HepG2 (cell line): Measurements from ENCODE around the gene GDF11. TPM values are rescaled to one million over a fixed set of nuclear protein-coding genes. Genes with fewer than 3 reads are reported as not detected.

Experiments used
- BHLHE40 ChIP-seq: IDR thresholded peaks from 2 replicates; pipeline ENCODE4 v1.6.1; 2011; ENCODE audit warnings: low read length, improper control_type of control experiment
- BRD4 ChIP-seq: sonication (generic); formaldehyde crosslinking; IDR thresholded peaks from 2 replicates; pipeline ENCODE4 v1.4.0; 2020; ENCODE audit warnings: missing genetic modification reagents
- HNRNPLL ChIP-seq: fragments of 200-400 bp; formaldehyde crosslinking; IDR thresholded peaks from 2 replicates; pipeline ENCODE4 v1.6.1; 2017; ENCODE audit warnings: mild to moderate bottlenecking, low read depth, low read length; ENCODE audit not compliant: poor library complexity, severe bottlenecking
- HOXA3 ChIP-seq: sonication (generic); formaldehyde crosslinking; IDR thresholded peaks from 2 replicates; pipeline ENCODE4 v1.5.0; 2020; ENCODE audit warnings: missing genetic modification reagents
- HOXD1 ChIP-seq: sonication (generic); formaldehyde crosslinking; IDR thresholded peaks from 2 replicates; pipeline ENCODE4 v1.5.0; 2020; ENCODE audit warnings: missing genetic modification reagents
- IKZF4 ChIP-seq: sonication (generic); formaldehyde crosslinking; IDR thresholded peaks from 2 replicates; pipeline ENCODE4 v1.5.1; 2020; ENCODE audit warnings: borderline replicate concordance, mild to moderate bottlenecking, low read depth, missing genetic modification reagents; ENCODE audit errors: not compliant biosample characterization
- NCOA5 ChIP-seq: sonication (generic); formaldehyde crosslinking; IDR thresholded peaks from 2 replicates; pipeline ENCODE4 v1.4.0; 2020; ENCODE audit warnings: missing genetic modification reagents
- NR1H2 ChIP-seq: sonication (generic); formaldehyde crosslinking; IDR thresholded peaks from 2 replicates; pipeline ENCODE4 v1.8.1; 2022; ENCODE audit warnings: low read depth, missing genetic modification reagents, borderline replicate concordance
- PHF21A ChIP-seq: sonication (generic); formaldehyde crosslinking; IDR thresholded peaks from 2 replicates; pipeline ENCODE4 v1.5.0; 2020; ENCODE audit warnings: mild to moderate bottlenecking, missing genetic modification reagents
- PHF5A ChIP-seq: IDR thresholded peaks from one replicate; pipeline ENCODE4 v1.6.1; 2018; ENCODE audit warnings: low read depth, missing genetic modification reagents; ENCODE audit not compliant: unreplicated experiment
- TSC22D2 ChIP-seq: sonication (generic); formaldehyde crosslinking; IDR thresholded peaks from 2 replicates; pipeline ENCODE4 v1.5.1; 2020; ENCODE audit warnings: missing genetic modification reagents, mild to moderate bottlenecking, borderline replicate concordance
- XRCC5 ChIP-seq: fragments of 200-400 bp; formaldehyde crosslinking; optimal IDR thresholded peaks from 2 replicates; pipeline ENCODE3; 2017; ENCODE audit warnings: mild to moderate bottlenecking, low read length
- ZBTB1 ChIP-seq: sonication (generic); formaldehyde crosslinking; IDR thresholded peaks from 2 replicates; pipeline ENCODE4 v1.4.0; 2020; ENCODE audit warnings: missing genetic modification reagents, borderline replicate concordance
- ZFP62 ChIP-seq: sonication (generic); formaldehyde crosslinking; IDR thresholded peaks from 2 replicates; pipeline ENCODE4 v1.4.0; 2020; ENCODE audit warnings: missing genetic modification reagents
- ZNF143 ChIP-seq: sonication (generic); formaldehyde crosslinking; IDR thresholded peaks from 2 replicates; pipeline ENCODE4 v1.4.0; 2020; ENCODE audit warnings: missing genetic modification reagents
- ZNF17 ChIP-seq: sonication (generic); formaldehyde crosslinking; IDR thresholded peaks from 2 replicates; pipeline ENCODE4 v1.5.0; 2020; ENCODE audit warnings: mild to moderate bottlenecking, missing genetic modification reagents
- ZNF24 ChIP-seq: fragments of 450-650 bp; IDR thresholded peaks from 2 replicates; pipeline ENCODE4 v1.6.1; 2017; ENCODE audit warnings: antibody characterized with exemption, mild to moderate bottlenecking
- ZNF552 ChIP-seq: sonication (generic); formaldehyde crosslinking; IDR thresholded peaks from 2 replicates; pipeline ENCODE4 v1.9.0; 2022; ENCODE audit warnings: missing genetic modification reagents, mild to moderate bottlenecking, borderline replicate concordance
- ZNF564 ChIP-seq: sonication (generic); formaldehyde crosslinking; IDR thresholded peaks from 2 replicates; pipeline ENCODE4 v1.8.1; 2023; ENCODE audit warnings: mild to moderate bottlenecking, missing genetic modification reagents
- ZNF570 ChIP-seq: sonication (generic); formaldehyde crosslinking; IDR thresholded peaks from 2 replicates; pipeline ENCODE4 v1.4.0; 2020; ENCODE audit warnings: mild to moderate bottlenecking, missing genetic modification reagents, borderline replicate concordance
- ZNF619 ChIP-seq: sonication (generic); formaldehyde crosslinking; IDR thresholded peaks from 2 replicates; pipeline ENCODE4 v1.4.0; 2020; ENCODE audit warnings: mild to moderate bottlenecking, missing genetic modification reagents
- polyA plus RNA-seq, 8 experiments: library from polyadenylated mRNA; depleted of rRNA in 3 of 8; stranded (reverse) in 7 of 8; unstranded in 1 of 8; fragments of >200 nt; fragmentation: Illumina TruSeq in 4 of 8; extraction: Trizol in 4 of 8; gene quantifications; 2 replicates each; pipeline versions ENCODE4 v1.2.1 to v1.2.3, GENCODE V29; 2011 to 2016; ENCODE audit warnings: low read depth in 4 of 8, missing spikeins in 1 of 8, mixed read lengths in 1 of 8; ENCODE audit not compliant: insufficient read depth in 1 of 8
- total RNA-seq, 5 experiments: library from RNA; depleted of rRNA; stranded (reverse); fragments of >200 nt; fragmentation: Illumina TruSeq; extraction: Trizol; gene quantifications; 2 replicates each; pipeline ENCODE4 v1.2.3, GENCODE V29; 2016; ENCODE audit warnings: low read depth in 1 of 5
- TF ChIP-seq, protein P1 (sequence below), 2 experiments: fragments of 450-650 bp in 1 of 2; sonication (generic) in 1 of 2; formaldehyde crosslinking; IDR thresholded peaks; 2 replicates each; pipeline versions ENCODE4 v1.5.0 to v1.8.0; 2020 to 2022; ENCODE audit warnings: mild to moderate bottlenecking in 1 of 2, missing genetic modification reagents in 1 of 2
- TF ChIP-seq, protein P2 (sequence below): sonication (generic); formaldehyde crosslinking; IDR thresholded peaks from 2 replicates; pipeline ENCODE4 v1.5.1; 2020; ENCODE audit warnings: missing genetic modification reagents, mild to moderate bottlenecking, borderline replicate concordance
- TF ChIP-seq, protein P3 (sequence below): IDR thresholded peaks from 2 replicates; pipeline ENCODE4 v1.6.1; 2018; ENCODE audit warnings: missing genetic modification reagents
- TF ChIP-seq, protein P4 (sequence below): sonication (generic); formaldehyde crosslinking; IDR thresholded peaks from 2 replicates; pipeline ENCODE4 v1.4.0; 2020; ENCODE audit warnings: mild to moderate bottlenecking, missing genetic modification reagents

The GDF11 gene
- total and polyA plus RNA-seq, 2 of the 13 experiments (the other 11 are each of a cell fraction or from before 2014, with no cell fraction given), result 0.63 to 1.5 TPM

DNA sequence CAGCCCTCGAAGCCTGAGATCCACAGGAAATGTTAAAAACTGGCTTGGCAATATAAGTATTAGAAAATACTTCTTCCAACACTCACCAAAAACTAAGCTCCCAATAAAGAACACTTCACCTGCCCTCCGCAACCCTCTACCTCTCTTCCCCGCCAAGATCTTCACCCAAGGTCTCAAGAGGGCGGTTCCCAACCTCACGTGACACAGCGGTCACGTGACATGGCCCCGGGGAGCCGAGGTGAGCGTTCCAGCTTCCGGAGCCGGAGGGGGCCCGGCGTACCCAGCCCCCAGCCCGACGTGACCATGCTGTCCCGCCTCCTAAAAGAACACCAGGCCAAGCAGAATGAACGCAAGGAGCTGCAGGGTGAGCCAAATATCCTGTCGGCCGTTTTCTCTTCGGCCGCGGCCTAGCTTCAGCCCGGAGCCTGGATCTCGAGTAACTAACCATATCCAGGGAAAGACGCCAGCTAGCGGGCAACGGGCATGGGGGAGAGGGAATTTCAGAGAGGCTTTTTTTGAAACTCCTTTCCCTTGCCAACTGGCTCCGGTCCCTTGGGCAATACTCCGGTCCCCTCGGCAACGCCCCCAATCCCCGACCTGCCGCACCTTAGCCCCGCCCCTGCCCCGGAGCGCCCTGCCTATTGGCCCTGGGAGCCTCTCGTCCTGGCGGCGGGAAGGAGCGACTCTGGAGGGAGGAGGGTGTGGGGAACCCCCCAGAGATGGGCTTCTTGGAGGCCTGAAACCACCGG is 26.9 kb upstream of the GDF11 start, which contains the start of gene BLOC1S1 (continued):
- TF ChIP-seq PHF5A (peak; percentile 31), HNRNPLL (peak; percentile 15), NR1H2 (no peak), PHF21A (CRISPR knock-in tag) (peak; percentile 81), XRCC5 (no peak), ZNF619 (0 out of 2 replicates have a peak, but pooled peaks have one; percentile 39), ZNF552 (CRISPR knock-in tag) (no peak), NCOA5 (CRISPR knock-in tag) (no peak), ZNF564 (CRISPR knock-in tag) (no peak), ZNF143 (no peak), HOXD1 (no peak), ZNF24 (no peak), ZBTB1 (CRISPR knock-in tag) (0 out of 2 replicates have a peak, but pooled peaks have one; percentile 17), ZFP62 (CRISPR knock-in tag) (no peak), BRD4 (no peak), TSC22D2 (0 out of 2 replicates have a peak, but pooled peaks have one; percentile 42), BHLHE40 (peak; percentile 95), ZNF17 (no peak), HOXA3 (peak; percentile 84), ZNF570 (CRISPR knock-in tag) (0 out of 2 replicates have a peak, but pooled peaks have one; percentile 56), IKZF4 (CRISPR knock-in tag) (peak; percentile 82)
- TF ChIP-seq, protein P1, sequence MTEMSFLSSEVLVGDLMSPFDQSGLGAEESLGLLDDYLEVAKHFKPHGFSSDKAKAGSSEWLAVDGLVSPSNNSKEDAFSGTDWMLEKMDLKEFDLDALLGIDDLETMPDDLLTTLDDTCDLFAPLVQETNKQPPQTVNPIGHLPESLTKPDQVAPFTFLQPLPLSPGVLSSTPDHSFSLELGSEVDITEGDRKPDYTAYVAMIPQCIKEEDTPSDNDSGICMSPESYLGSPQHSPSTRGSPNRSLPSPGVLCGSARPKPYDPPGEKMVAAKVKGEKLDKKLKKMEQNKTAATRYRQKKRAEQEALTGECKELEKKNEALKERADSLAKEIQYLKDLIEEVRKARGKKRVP (CRISPR knock-in tag; IDR thresholded peaks at IDR 0.05), result peak in 1 of 2 experiments; percentile 43; a peak in 1 of 4 replicates
- TF ChIP-seq, protein P2, sequence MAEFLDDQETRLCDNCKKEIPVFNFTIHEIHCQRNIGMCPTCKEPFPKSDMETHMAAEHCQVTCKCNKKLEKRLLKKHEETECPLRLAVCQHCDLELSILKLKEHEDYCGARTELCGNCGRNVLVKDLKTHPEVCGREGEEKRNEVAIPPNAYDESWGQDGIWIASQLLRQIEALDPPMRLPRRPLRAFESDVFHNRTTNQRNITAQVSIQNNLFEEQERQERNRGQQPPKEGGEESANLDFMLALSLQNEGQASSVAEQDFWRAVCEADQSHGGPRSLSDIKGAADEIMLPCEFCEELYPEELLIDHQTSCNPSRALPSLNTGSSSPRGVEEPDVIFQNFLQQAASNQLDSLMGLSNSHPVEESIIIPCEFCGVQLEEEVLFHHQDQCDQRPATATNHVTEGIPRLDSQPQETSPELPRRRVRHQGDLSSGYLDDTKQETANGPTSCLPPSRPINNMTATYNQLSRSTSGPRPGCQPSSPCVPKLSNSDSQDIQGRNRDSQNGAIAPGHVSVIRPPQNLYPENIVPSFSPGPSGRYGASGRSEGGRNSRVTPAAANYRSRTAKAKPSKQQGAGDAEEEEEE (CRISPR knock-in tag), result 0 out of 2 replicates have a peak, but pooled peaks have one; percentile 57
- TF ChIP-seq, protein P3, sequence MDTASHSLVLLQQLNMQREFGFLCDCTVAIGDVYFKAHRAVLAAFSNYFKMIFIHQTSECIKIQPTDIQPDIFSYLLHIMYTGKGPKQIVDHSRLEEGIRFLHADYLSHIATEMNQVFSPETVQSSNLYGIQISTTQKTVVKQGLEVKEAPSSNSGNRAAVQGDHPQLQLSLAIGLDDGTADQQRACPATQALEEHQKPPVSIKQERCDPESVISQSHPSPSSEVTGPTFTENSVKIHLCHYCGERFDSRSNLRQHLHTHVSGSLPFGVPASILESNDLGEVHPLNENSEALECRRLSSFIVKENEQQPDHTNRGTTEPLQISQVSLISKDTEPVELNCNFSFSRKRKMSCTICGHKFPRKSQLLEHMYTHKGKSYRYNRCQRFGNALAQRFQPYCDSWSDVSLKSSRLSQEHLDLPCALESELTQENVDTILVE (CRISPR knock-in tag), result peak; percentile 69; the same call in 1 of the 2 replicates
- TF ChIP-seq, protein P4, sequence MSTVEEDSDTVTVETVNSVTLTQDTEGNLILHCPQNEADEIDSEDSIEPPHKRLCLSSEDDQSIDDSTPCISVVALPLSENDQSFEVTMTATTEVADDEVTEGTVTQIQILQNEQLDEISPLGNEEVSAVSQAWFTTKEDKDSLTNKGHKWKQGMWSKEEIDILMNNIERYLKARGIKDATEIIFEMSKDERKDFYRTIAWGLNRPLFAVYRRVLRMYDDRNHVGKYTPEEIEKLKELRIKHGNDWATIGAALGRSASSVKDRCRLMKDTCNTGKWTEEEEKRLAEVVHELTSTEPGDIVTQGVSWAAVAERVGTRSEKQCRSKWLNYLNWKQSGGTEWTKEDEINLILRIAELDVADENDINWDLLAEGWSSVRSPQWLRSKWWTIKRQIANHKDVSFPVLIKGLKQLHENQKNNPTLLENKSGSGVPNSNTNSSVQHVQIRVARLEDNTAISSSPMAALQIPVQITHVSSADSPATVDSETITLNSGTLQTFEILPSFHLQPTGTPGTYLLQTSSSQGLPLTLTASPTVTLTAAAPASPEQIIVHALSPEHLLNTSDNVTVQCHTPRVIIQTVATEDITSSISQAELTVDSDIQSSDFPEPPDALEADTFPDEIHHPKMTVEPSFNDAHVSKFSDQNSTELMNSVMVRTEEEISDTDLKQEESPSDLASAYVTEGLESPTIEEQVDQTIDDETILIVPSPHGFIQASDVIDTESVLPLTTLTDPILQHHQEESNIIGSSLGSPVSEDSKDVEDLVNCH (CRISPR knock-in tag), result no peak
